Measurements from ENCODE around the gene EBF4.

- TF ChIP-seq POLR2A (IDR thresholded peaks at IDR 0.05) = no peak
- TF ChIP-seq, protein P1, sequence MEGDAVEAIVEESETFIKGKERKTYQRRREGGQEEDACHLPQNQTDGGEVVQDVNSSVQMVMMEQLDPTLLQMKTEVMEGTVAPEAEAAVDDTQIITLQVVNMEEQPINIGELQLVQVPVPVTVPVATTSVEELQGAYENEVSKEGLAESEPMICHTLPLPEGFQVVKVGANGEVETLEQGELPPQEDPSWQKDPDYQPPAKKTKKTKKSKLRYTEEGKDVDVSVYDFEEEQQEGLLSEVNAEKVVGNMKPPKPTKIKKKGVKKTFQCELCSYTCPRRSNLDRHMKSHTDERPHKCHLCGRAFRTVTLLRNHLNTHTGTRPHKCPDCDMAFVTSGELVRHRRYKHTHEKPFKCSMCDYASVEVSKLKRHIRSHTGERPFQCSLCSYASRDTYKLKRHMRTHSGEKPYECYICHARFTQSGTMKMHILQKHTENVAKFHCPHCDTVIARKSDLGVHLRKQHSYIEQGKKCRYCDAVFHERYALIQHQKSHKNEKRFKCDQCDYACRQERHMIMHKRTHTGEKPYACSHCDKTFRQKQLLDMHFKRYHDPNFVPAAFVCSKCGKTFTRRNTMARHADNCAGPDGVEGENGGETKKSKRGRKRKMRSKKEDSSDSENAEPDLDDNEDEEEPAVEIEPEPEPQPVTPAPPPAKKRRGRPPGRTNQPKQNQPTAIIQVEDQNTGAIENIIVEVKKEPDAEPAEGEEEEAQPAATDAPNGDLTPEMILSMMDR (IDR thresholded peaks at IDR 0.05) = no peak
Observed at GRCh38 chr20:2799271-2799670, 106.7 kb downstream of the EBF4 start.
